ENCODE results near the gene CD33.
"Not testable (repeated sequence)": the region's sequence is repeated elsewhere in the genome, so short reads cannot be mapped to it uniquely, and the experiment has no call there.

DNA sequence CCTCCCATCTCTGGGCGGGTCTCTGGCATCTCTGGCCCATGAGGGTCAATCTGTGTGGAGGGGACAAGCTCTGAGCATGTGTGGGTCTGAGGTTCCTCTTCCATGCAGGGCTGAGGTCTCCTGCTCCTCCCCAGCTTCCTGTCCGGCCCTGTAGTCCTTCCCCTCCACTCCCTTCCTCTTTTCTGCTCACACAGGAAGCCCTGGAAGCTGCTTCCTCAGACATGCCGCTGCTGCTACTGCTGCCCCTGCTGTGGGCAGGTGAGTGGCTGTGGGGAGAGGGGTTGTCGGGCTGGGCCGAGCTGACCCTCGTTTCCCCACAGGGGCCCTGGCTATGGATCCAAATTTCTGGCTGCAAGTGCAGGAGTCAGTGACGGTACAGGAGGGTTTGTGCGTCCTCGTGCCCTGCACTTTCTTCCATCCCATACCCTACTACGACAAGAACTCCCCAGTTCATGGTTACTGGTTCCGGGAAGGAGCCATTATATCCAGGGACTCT lies at the start of gene CD33:
- TF ChIP-seq, protein P1, sequence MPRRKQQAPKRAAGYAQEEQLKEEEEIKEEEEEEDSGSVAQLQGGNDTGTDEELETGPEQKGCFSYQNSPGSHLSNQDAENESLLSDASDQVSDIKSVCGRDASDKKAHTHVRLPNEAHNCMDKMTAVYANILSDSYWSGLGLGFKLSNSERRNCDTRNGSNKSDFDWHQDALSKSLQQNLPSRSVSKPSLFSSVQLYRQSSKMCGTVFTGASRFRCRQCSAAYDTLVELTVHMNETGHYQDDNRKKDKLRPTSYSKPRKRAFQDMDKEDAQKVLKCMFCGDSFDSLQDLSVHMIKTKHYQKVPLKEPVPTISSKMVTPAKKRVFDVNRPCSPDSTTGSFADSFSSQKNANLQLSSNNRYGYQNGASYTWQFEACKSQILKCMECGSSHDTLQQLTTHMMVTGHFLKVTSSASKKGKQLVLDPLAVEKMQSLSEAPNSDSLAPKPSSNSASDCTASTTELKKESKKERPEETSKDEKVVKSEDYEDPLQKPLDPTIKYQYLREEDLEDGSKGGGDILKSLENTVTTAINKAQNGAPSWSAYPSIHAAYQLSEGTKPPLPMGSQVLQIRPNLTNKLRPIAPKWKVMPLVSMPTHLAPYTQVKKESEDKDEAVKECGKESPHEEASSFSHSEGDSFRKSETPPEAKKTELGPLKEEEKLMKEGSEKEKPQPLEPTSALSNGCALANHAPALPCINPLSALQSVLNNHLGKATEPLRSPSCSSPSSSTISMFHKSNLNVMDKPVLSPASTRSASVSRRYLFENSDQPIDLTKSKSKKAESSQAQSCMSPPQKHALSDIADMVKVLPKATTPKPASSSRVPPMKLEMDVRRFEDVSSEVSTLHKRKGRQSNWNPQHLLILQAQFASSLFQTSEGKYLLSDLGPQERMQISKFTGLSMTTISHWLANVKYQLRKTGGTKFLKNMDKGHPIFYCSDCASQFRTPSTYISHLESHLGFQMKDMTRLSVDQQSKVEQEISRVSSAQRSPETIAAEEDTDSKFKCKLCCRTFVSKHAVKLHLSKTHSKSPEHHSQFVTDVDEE (CRISPR knock-in tag; IDR thresholded peaks at IDR 0.05): not testable (repeated sequence)
- not testable (repeated sequence) for TF ChIP-seq GLIS3 (CRISPR knock-in tag; IDR thresholded peaks at IDR 0.05)

All from SK-N-SH treated with all-trans-retinoic acid at 6 μM for 48 hours (cell line).